Renal cortex interstitium (tissue), 15 donors: ENCODE data around the gene SARNP. TPM values are rescaled to one million over a fixed set of nuclear protein-coding genes. Genes with fewer than 3 reads are reported as not detected.
"Not testable (repeated sequence)": the region's sequence is repeated elsewhere in the genome, so short reads cannot be mapped to it uniquely, and the experiment has no call there.

Experiments
- DNase-seq, 11 donors: peaks; one replicate each; pipeline ENCODE4 v3.0.0-alpha.2; 2013; ENCODE audit warnings: low read depth in 9 of 11, low spot score in 4 of 11; ENCODE audit errors: extremely low read depth in 1 of 11
- long read RNA-seq, 16 experiments: transcript quantifications; one replicate each; lab custom pipeline, GENCODE V29; 2026
- polyA plus RNA-seq, 3 donors: library from polyadenylated mRNA; unstranded; fragments of 120-200 nt; gene quantifications; one replicate each; pipeline ENCODE4 v1.2.1, GENCODE V29; 2013; ENCODE audit not compliant: insufficient read length in 3 of 3

The SARNP gene
- 100 to 1,000 TPM in 2 of 3 donors, 10 to 100 TPM in 1; 97.2 to 143 (median 119) TPM for polyA plus RNA-seq
- long read RNA-seq, donor 1, transcript SARNP-201 (11 exons, 926 nt): major isoform, 32 of 39 reads
- long read RNA-seq, donor 1, partial matches to known transcripts: 0 of 39 reads
- long read RNA-seq, donor 1, other reads (novel, unspliced or antisense): 0 of 39 reads
- long read RNA-seq, donor 2, transcript SARNP-201 (11 exons, 926 nt): major isoform, 31 of 37 reads
- long read RNA-seq, donor 2, partial matches to known transcripts: 0 of 37 reads
- long read RNA-seq, donor 2, other reads (novel, unspliced or antisense): 0 of 37 reads
- long read RNA-seq, donor 3, transcript SARNP-201 (11 exons, 926 nt): major isoform, 51 of 57 reads
- long read RNA-seq, donor 3, partial matches to known transcripts: 0 of 57 reads
- long read RNA-seq, donor 3, other reads (novel, unspliced or antisense): 0 of 57 reads
- long read RNA-seq, donor 4, transcript SARNP-201 (11 exons, 926 nt): major isoform, 24 of 26 reads
- long read RNA-seq, donor 4, partial matches to known transcripts: 0 of 26 reads
- long read RNA-seq, donor 4, other reads (novel, unspliced or antisense): 0 of 26 reads
- long read RNA-seq, donor 5: 0 reads
- long read RNA-seq, donor 6, transcript SARNP-201 (11 exons, 926 nt): major isoform, 22 of 24 reads
- long read RNA-seq, donor 6, partial matches to known transcripts: 0 of 24 reads
- long read RNA-seq, donor 6, other reads (novel, unspliced or antisense): 0 of 24 reads
- long read RNA-seq, donor 7, transcript SARNP-201 (11 exons, 926 nt): major isoform, 50 of 54 reads
- long read RNA-seq, donor 7, partial matches to known transcripts: 0 of 54 reads
- long read RNA-seq, donor 7, other reads (novel, unspliced or antisense): 0 of 54 reads
- long read RNA-seq, donor 8, transcript SARNP-201 (11 exons, 926 nt): major isoform, 45 of 81 reads
- long read RNA-seq, donor 8, transcript SARNP-203 (10 exons, 726 nt): minor isoform, 16 of 81 reads
- long read RNA-seq, donor 8, partial matches to known transcripts: 12 of 81 reads
- long read RNA-seq, donor 8, other reads (novel, unspliced or antisense): 0 of 81 reads
- long read RNA-seq, donor 9, transcript SARNP-201 (11 exons, 926 nt): major isoform, 41 of 43 reads
- long read RNA-seq, donor 9, partial matches to known transcripts: 0 of 43 reads
- long read RNA-seq, donor 9, other reads (novel, unspliced or antisense): 0 of 43 reads
- long read RNA-seq, donor 10, transcript SARNP-201 (11 exons, 926 nt): major isoform, 39 of 44 reads
- long read RNA-seq, donor 10, partial matches to known transcripts: 0 of 44 reads
- long read RNA-seq, donor 10, other reads (novel, unspliced or antisense): 0 of 44 reads
- long read RNA-seq, donor 11, transcript SARNP-201 (11 exons, 926 nt): major isoform, 25 of 30 reads
- long read RNA-seq, donor 11, partial matches to known transcripts: 0 of 30 reads
- long read RNA-seq, donor 11, other reads (novel, unspliced or antisense): 0 of 30 reads
- long read RNA-seq, donor 12, transcript SARNP-201 (11 exons, 926 nt): major isoform, 19 of 22 reads
- long read RNA-seq, donor 12, partial matches to known transcripts: 0 of 22 reads
- long read RNA-seq, donor 12, other reads (novel, unspliced or antisense): 0 of 22 reads
- long read RNA-seq, donor 13: 0 reads
- long read RNA-seq, donor 14, transcript SARNP-201 (11 exons, 926 nt): major isoform, 38 of 50 reads
- long read RNA-seq, donor 14, partial matches to known transcripts: 6 of 50 reads
- long read RNA-seq, donor 14, other reads (novel, unspliced or antisense): 0 of 50 reads
- long read RNA-seq, donor 15, transcript SARNP-201 (11 exons, 926 nt): major isoform, 14 of 14 reads
- long read RNA-seq, donor 15, partial matches to known transcripts: 0 of 14 reads
- long read RNA-seq, donor 15, other reads (novel, unspliced or antisense): 0 of 14 reads
- long read RNA-seq, donor 16, transcript SARNP-202 (12 exons, 1,163 nt): minor isoform, 6 of 96 reads
- long read RNA-seq, donor 16, transcript SARNP-201 (11 exons, 926 nt): major isoform, 88 of 96 reads
- long read RNA-seq, donor 16, partial matches to known transcripts: 0 of 96 reads
- long read RNA-seq, donor 16, other reads (novel, unspliced or antisense): 0 of 96 reads

GRCh38 chr12:55817345-55818139, at the start of gene SARNP, which contains the start of gene ORMDL2:
Gene SARNP (minus strand): TSS chr12:55817724. CDS start chr12:55817701, 23 bp downstream.
Gene ORMDL2 (plus strand): TSS chr12:55818041. CDS start chr12:55819000, 959 bp downstream.
- DNase-seq: peak; percentile 98 to 100 (median 100)

GRCh38 chr12:55866454-55867004, 49.0 kb upstream of the SARNP start:
- DNase-seq: not testable (repeated sequence)

- no peak for DNase-seq
These were observed 47.8 kb upstream of the SARNP start for GRCh38 chr12:55865327-55865726.

GRCh38 chr12:55862931-55863330, 45.4 kb upstream of the SARNP start:
- DNase-seq: not testable (repeated sequence)

- no peak for DNase-seq
These were observed 44.8 kb upstream of the SARNP start for GRCh38 chr12:55862286-55862685.

GRCh38 chr12:55861871-55862270, 44.3 kb upstream of the SARNP start:
- DNase-seq: no peak

- DNase-seq: no peak
These were observed 43.9 kb upstream of the SARNP start for GRCh38 chr12:55861396-55861795.

GRCh38 chr12:55852740-55853139, 35.2 kb upstream of the SARNP start:
- DNase-seq: no peak

- no peak for DNase-seq
These were observed 33.4 kb upstream of the SARNP start for GRCh38 chr12:55850893-55851292.

GRCh38 chr12:55850401-55850800, 32.9 kb upstream of the SARNP start:
- no peak for DNase-seq

- no peak for DNase-seq
These were observed 32.3 kb upstream of the SARNP start for GRCh38 chr12:55849616-55850343.

- DNase-seq: peak; percentile 44 to 90 (median 75)
These were observed 30.2 kb upstream of the SARNP start for GRCh38 chr12:55847603-55848291.

GRCh38 chr12:55847033-55847432, 29.5 kb upstream of the SARNP start:
- no peak for DNase-seq

- no peak for DNase-seq
These were observed 28.4 kb upstream of the SARNP start for GRCh38 chr12:55845785-55846496.
